GM18907 (cell line): ENCODE measurements around the gene NFIA.

Source experiments
- ATAC-seq: cut with Tn5 transposase; IDR thresholded peaks from one replicate; pipeline ENCODE4 v1.9.1; 2021; ENCODE audit warnings: mild to moderate bottlenecking, moderate library complexity; ENCODE audit not compliant: unreplicated experiment

Gene NFIA

GRCh38 chr1:61174060-61174795 is 91.9 kb downstream of the NFIA start:
- no peak for ATAC-seq

- no peak for ATAC-seq
Observed at GRCh38 chr1:61175976-61176375, 93.6 kb downstream of the NFIA start.

- ATAC-seq, result no peak
Observed at GRCh38 chr1:61181067-61182038, 99.0 kb downstream of the NFIA start.

GRCh38 chr1:61182049-61182448 is 99.7 kb downstream of the NFIA start:
- no peak for ATAC-seq

- no peak for ATAC-seq
Observed at GRCh38 chr1:61182480-61182879, 100.1 kb downstream of the NFIA start.

GRCh38 chr1:61183471-61184039 is 101.2 kb downstream of the NFIA start:
- ATAC-seq, result no peak

GRCh38 chr1:61184040-61184713 is 101.8 kb downstream of the NFIA start:
- ATAC-seq, result no peak

GRCh38 chr1:61184714-61185106 is 102.3 kb downstream of the NFIA start:
- ATAC-seq, result no peak

- ATAC-seq, result no peak
Observed at GRCh38 chr1:61186753-61187152, 104.4 kb downstream of the NFIA start.

GRCh38 chr1:61187352-61188086 is 105.2 kb downstream of the NFIA start:
- ATAC-seq, result no peak

GRCh38 chr1:61190153-61190552 is 107.8 kb downstream of the NFIA start:
- ATAC-seq, result no peak

- no peak for ATAC-seq
Observed at GRCh38 chr1:61190618-61191432, 108.5 kb downstream of the NFIA start.

GRCh38 chr1:61191433-61191720 is 109.0 kb downstream of the NFIA start:
- no peak for ATAC-seq

- ATAC-seq, result no peak
Observed at GRCh38 chr1:61192663-61193330, 110.4 kb downstream of the NFIA start.

GRCh38 chr1:61193808-61194207 is 111.4 kb downstream of the NFIA start:
- no peak for ATAC-seq

- ATAC-seq, result no peak
Observed at GRCh38 chr1:61198554-61198953, 116.2 kb downstream of the NFIA start.

GRCh38 chr1:61201035-61201434 is 118.7 kb downstream of the NFIA start:
- ATAC-seq, result no peak

- ATAC-seq, result no peak
Observed at GRCh38 chr1:61202854-61203598, 120.7 kb downstream of the NFIA start.

GRCh38 chr1:61204528-61204927 is 122.2 kb downstream of the NFIA start:
- no peak for ATAC-seq
